Hepatocyte (in vitro differentiated cells): ENCODE results near the gene NMNAT2. TPM values are rescaled to one million over a fixed set of nuclear protein-coding genes. Genes with fewer than 3 reads are reported as not detected.

Source experiments
- DNase-seq: peaks from one replicate; pipeline ENCODE4 v3.0.0-alpha.2; 2016; ENCODE audit warnings: low spot score
- H2AFZ ChIP-seq: fragments of 200-600 bp; sonication (generic); 2 replicates; pipeline ENCODE4 v1.6.0; 2016; ENCODE audit warnings: antibody characterized with exemption, mild to moderate bottlenecking
- H3K27ac ChIP-seq: fragments of 200-600 bp; sonication (generic); 2 replicates; pipeline ENCODE4 v1.5.1; 2016; ENCODE audit warnings: mild to moderate bottlenecking
- H3K27me3 ChIP-seq: fragments of 200-600 bp; sonication (generic); 2 replicates; pipeline ENCODE4 v1.6.1; 2016
- H3K36me3 ChIP-seq: fragments of 200-600 bp; sonication (generic); replicated peaks from 2 replicates; pipeline ENCODE4 v1.5.1; 2016; ENCODE audit warnings: low read depth; ENCODE audit not compliant: insufficient read depth
- H3K4me1 ChIP-seq: fragments of 200-600 bp; sonication (generic); 2 replicates; pipeline ENCODE4 v1.5.1; 2016; ENCODE audit warnings: mild to moderate bottlenecking, moderate library complexity; ENCODE audit not compliant: insufficient read depth
- H3K4me2 ChIP-seq: fragments of 200-600 bp; sonication (generic); 2 replicates; pipeline ENCODE4 v1.6.0; 2016
- H3K4me3 ChIP-seq: fragments of 200-600 bp; sonication (generic); 2 replicates; pipeline ENCODE4 v1.5.1; 2016; ENCODE audit warnings: mild to moderate bottlenecking
- H3K79me2 ChIP-seq: fragments of 200-600 bp; sonication (generic); 2 replicates; pipeline ENCODE4 v1.6.0; 2017; ENCODE audit warnings: mild to moderate bottlenecking
- H3K9me2 ChIP-seq: fragments of 200-600 bp; sonication (generic); replicated peaks from 2 replicates; pipeline ENCODE4 v1.6.0; 2017; ENCODE audit warnings: mild to moderate bottlenecking; ENCODE audit not compliant: insufficient read depth
- H3K9me3 ChIP-seq: fragments of 200-600 bp; sonication (generic); 2 replicates; pipeline ENCODE4 v1.5.1; 2016; ENCODE audit warnings: low read depth, mild to moderate bottlenecking
- H4K20me1 ChIP-seq: fragments of 200-600 bp; sonication (generic); 2 replicates; pipeline ENCODE4 v1.6.0; 2016; ENCODE audit warnings: mild to moderate bottlenecking; ENCODE audit not compliant: insufficient read depth, poor library complexity, severe bottlenecking
- CTCF ChIP-seq: fragments of 200-600 bp; sonication (generic); IDR thresholded peaks from 2 replicates; pipeline ENCODE4 v1.5.1; 2016; ENCODE audit warnings: antibody characterized with exemption, mild to moderate bottlenecking; ENCODE audit not compliant: poor library complexity
- EZH2 ChIP-seq: fragments of 200-600 bp; sonication (generic); IDR thresholded peaks from 2 replicates; pipeline ENCODE4 v1.6.1; 2016; ENCODE audit warnings: antibody characterized with exemption, mild to moderate bottlenecking, borderline replicate concordance
- EZH2phosphoT487 ChIP-seq: fragments of 200-600 bp; sonication (generic); IDR thresholded peaks from one replicate; pipeline ENCODE4 v1.6.1; 2018; ENCODE audit warnings: antibody characterized with exemption, mild to moderate bottlenecking, low read depth, moderate library complexity; ENCODE audit not compliant: unreplicated experiment, severe bottlenecking
- WGBS: methylation state at CpG from one replicate; pipeline ENCODE4 v1.1.6; 2016; ENCODE audit warnings: low lambda C conversion rate; ENCODE audit errors: missing lambda C conversion rate; 5-methylcytosine and 5-hydroxymethylcytosine counted together
- polyA plus RNA-seq: library from polyadenylated mRNA; unstranded; fragments of >200 nt; fragmentation: Nextera tagmentation; extraction: Ambion mirVana; gene quantifications from 2 replicates; pipeline ENCODE4 v1.2.1, GENCODE V29; 2016
- total RNA-seq: library from RNA; depleted of rRNA; stranded (reverse); fragments of >200 nt; gene quantifications from 2 replicates; pipeline ENCODE4 v1.2.3, GENCODE V29; 2014

NMNAT2 gene
- total and polyA plus RNA-seq, 2 experiments from 2014 or later = 0.66 to 1.00 TPM

GRCh38 chr1:183368213-183369108 lies 49.7 kb downstream of the NMNAT2 start:
- no peak overlapping the region for H3K4me2 ChIP-seq
- no peaks in the 10 kb centered on the region for H3K36me3 ChIP-seq
- no peaks in the 10 kb centered on the region for H3K27me3 ChIP-seq
- H3K9me2 ChIP-seq = no peaks in the 10 kb centered on the region
- H3K4me3 ChIP-seq = no peak overlapping the region
- DNase-seq = no peak
- no peaks in the 10 kb centered on the region for H3K4me1 ChIP-seq
- H3K27ac ChIP-seq = no peak overlapping the region
- H3K79me2 ChIP-seq = no peaks in the 10 kb centered on the region
- WGBS = 86% methylated on average over 11 of the region's 11 CpGs
- no peaks in the 10 kb centered on the region for H4K20me1 ChIP-seq
- no peak overlapping the region for H2AFZ ChIP-seq
- H3K9me3 ChIP-seq = no peaks in the 10 kb centered on the region
- TF ChIP-seq CTCF (no peak), EZH2 (no peak), EZH2phosphoT487 (no peak)

GRCh38 chr1:183366116-183366515 lies 52.1 kb downstream of the NMNAT2 start:
- H3K27ac ChIP-seq = no peak overlapping the region
- TF ChIP-seq CTCF = no peak
- no peak for TF ChIP-seq EZH2
- no peak for TF ChIP-seq EZH2phosphoT487
- no peak overlapping the region for H3K4me2 ChIP-seq
- no peaks in the 10 kb centered on the region for H3K27me3 ChIP-seq
- WGBS = 97% methylated on average over 1 of the region's 1 CpG
- H3K9me3 ChIP-seq = no peaks in the 10 kb centered on the region
- no peaks in the 10 kb centered on the region for H3K4me1 ChIP-seq
- H2AFZ ChIP-seq = no peak overlapping the region
- no peaks in the 10 kb centered on the region for H4K20me1 ChIP-seq
- DNase-seq = no peak
- H3K79me2 ChIP-seq = no peaks in the 10 kb centered on the region
- no peak overlapping the region for H3K4me3 ChIP-seq
- H3K9me2 ChIP-seq = no peaks in the 10 kb centered on the region
- no peaks in the 10 kb centered on the region for H3K36me3 ChIP-seq

GRCh38 chr1:183365676-183366075 lies 52.5 kb downstream of the NMNAT2 start:
- Histone ChIP-seq H3K4me1 (no peaks in the 10 kb centered on the region), H3K27ac (no peak overlapping the region), H3K9me3 (no peaks in the 10 kb centered on the region), H4K20me1 (no peaks in the 10 kb centered on the region), H3K4me2 (no peak overlapping the region), H3K27me3 (no peaks in the 10 kb centered on the region), H3K79me2 (no peaks in the 10 kb centered on the region), H3K4me3 (no peak overlapping the region), H3K9me2 (no peaks in the 10 kb centered on the region), H2AFZ (no peak overlapping the region), H3K36me3 (no peaks in the 10 kb centered on the region)
- DNase-seq = no peak
- 72% methylated on average over 2 of the region's 2 CpGs for WGBS
- TF ChIP-seq CTCF = no peak
- no peak for TF ChIP-seq EZH2
- TF ChIP-seq EZH2phosphoT487 = no peak
